NCI-H2227 (cell line): ENCODE data around the gene ZNF830.
"Not testable (repeated sequence)": the region's sequence is repeated elsewhere in the genome, so short reads cannot be mapped to it uniquely, and the experiment has no call there.

ENCODE experiments used
- DNase-seq: peaks from one replicate; lab custom pipeline; 2025; ENCODE audit not compliant: unreplicated experiment; lab: John Stamatoyannopoulos, UW

ZNF830 gene

DNA sequence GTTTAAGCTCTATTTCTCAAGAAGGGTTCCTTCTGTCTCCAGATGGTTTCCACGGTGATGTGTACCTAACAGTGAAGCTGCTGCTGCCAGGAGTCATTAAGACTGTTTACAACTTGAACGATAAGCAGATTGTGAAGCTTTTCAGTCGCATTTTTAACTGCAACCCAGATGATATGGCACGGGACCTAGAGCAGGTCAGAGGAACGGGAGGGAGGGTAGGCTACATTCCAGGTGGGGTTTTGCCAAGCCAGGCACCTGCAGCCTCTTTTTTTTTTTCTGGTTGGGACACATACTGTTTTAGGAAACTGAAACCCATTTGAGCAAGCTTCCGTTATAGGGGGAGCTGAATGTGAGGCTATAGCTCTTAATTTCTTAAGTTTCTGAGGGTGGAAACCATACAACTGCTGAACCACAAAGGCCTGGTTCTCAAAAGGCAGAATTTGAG lies 29.6 kb downstream of the ZNF830 start:
- no peak for DNase-seq

DNA sequence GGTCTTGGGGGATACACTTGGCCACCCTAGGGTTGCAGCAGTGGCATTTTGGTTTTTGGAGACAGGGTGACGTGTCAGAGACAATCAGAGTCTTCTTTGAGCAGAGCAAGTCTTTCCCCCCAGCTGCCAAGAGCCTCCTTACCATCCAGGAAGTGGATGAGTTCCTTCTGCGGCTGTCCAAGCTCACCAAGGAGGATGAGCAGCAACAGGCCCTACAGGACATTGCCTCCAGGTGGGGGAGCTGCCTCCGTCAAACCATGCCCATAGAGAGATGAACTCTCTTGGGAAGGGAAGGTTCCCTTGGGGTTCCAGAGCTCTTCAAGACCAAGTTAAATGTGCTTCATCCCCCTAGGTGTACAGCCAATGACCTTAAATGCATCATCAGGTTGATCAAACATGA lies 30.3 kb downstream of the ZNF830 start:
- no peak for DNase-seq

DNA sequence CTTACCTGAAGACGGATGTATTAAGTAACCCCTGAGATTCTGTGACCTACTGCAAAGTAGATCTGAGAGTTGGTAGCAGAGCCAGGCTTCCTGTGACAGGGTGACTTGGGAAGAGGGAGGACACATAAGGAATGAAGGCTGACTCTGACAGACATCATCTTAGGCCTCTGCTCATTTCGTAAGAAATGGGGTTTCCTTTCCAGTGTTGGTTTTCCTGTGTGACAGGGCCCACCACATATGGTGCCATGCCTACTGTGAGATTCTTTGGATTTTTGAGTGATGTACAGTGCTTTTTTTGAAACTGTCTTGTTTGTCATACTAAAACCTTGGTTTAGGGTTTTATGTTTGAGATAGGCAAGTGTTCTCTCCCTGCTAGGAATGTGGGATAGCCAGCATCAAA lies 31.7 kb downstream of the ZNF830 start:
- no peak for DNase-seq

DNA sequence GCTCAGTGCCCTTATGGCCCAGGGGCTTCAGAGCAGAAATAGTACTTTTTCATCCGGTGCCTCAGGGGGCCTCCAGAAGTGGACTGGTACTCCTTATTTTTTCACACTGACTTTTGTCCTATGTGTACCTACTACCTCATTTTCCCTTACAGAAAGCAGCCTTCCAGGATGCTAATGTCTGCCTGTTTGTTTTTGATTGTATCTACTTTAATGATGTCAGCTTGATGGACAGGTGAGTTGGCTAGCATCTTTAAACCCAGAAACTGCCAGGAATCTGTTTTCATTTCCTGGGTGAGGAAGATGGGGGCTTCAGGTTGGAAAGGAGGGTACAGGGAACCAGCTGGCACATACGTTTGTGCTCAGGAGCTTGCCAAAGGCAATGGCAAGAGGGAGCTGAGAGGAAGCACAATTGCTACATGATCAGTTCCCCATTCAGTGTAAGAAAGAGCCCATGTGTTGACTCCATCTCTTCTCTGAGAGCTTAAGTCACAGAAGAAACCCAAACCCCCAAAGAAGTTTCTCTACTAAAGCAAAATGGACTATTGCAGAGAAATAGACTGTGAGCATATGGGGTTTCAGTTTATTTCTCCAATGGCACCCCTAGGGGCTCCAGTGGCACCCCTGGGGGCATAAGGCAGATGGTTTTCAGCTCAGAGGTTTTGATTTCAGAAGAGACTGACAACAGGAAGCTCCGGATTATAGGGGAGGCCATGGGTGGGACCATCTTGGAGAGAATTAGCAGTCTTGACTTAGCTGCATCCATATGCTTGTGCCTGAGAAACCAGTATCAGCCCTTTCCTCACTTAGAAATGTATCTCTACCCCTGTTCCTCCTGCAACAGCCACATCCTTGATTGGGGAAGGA lies 35.3 kb downstream of the ZNF830 start:
- no peak for DNase-seq

DNA sequence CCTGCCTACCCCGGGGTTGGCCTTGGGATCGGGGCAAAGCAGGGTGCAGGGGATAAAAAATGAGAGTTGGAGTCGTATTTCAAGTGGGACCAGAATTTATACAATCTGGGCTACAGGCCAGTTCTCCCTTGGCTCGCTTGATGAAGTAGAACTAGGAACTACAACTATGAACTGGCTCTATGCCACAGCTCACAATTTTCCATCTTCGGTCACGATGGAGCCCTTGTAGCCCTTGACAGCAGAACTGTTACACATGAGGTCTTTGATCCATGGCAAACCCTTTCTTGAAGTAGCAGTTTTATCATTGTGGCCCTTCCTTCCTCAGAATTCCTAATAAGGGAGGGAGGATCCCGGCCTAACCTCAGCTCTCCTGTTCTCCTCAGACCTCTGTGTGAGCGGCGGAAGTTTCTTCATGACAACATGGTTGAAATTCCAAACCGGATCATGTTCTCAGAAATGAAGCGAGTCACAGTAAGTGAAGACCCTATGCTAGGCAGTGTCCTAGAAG lies 36.1 kb downstream of the ZNF830 start:
- DNase-seq, result no peak

DNA sequence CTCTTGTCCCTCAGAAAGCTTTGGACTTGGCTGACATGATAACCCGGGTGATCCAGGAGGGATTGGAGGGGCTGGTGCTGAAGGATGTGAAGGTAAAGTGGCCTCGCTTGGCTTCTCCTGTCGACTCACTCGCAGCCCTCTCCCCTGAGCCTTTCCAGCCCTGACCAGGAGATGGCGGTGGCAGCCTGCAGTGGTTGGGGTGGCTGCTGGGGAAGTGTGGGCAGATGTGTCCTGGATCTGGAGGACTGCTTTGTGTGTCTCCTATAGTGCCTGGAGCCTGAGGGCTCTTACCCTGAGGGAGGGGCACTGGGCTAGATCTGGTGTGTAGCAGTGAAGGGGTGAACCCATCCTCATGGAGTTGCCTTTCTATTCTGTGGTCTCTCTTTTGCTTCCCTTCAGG lies 36.9 kb downstream of the ZNF830 start:
- DNase-seq, result peak; percentile 66

DNA sequence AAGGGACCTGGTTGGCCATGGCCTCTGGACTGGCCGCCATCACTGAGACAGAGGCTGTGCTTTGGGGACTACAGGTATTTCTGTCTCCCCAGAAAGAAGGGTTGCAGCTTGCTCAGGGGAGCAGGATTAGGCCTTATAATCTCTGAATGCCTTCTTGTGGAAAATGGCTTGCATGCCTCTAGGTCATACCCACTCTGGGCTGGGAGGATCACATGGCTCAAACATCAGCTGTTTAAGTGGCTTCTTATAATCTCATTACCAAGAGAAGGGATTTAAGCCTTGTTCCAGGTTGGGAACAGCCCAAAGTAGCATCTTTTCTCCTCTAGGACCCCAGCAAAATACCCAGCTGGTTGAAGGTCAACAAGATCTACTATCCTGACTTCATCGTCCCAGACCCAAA lies 38.1 kb downstream of the ZNF830 start:
- no peak for DNase-seq

DNA sequence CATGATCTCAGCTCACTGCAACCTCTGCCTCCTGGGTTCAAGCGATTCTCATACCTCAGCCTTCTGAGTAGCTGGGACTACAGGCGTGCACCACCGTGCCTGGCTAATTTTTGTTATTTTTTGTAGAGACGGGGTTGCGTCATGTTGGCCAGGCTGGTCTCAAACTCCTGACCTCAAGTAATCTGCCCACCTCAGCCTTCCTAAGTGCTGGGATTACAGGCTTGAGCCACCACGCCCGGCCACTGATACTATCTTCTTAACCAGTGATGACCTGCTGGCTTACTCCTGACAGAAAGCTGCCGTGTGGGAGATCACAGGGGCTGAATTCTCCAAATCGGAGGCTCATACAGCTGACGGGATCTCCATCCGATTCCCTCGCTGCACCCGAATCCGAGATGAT lies 39.6 kb downstream of the ZNF830 start:
- DNase-seq, result not testable (repeated sequence)

DNA sequence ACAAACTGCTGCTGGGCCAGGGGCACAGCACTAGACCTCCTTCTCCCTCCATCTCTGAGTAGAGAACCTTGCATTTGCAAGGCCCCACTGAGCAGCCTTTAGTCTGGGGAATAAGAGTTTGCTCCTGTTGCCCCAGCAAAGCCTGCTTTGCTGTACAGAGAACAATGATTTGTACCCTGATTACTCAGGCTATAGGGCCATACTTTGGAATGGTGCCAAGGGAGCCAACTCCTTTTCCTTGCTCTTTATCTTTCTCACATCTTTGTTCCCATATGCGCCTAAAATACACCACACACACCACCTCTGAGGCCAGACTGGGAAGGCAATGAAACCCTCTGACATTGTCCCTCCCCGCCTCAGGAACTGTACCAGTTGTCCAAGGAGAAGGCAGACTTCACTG lies 40.2 kb downstream of the ZNF830 start:
- DNase-seq, result no peak

DNA sequence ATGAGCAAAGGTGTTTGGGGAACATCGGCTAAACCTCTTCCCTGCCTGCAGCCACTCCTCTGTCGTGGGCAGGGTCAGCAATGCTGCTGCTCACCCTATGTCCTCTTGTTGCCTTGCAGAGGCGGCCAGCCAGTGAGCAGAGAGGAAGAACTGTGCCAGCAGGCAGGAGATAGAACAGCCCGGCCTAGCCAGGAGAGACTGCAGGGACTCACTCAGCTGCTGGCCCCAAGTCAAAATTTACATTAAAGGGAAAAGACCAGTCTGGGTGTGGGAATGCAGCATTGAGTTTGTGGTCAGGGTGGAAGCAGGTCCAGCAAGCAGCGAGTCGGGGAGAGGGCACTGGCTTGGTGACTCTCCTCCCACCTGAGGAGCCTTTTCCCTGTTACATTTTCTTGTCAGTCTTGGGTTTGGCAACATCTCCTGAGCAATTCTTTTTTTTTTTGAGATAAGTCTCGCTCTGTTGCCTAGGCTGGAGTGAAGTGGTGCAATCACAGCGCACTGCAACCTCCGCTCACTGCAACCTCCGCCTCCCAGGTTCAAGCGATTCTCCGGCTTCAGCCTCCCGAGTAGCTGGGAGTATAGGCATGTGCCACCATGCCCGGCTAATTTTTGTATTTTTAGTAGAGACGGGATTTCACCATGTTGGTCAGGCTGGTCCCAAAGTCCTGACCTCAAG lies 41.7 kb downstream of the ZNF830 start:
- DNase-seq, result no peak

DNA sequence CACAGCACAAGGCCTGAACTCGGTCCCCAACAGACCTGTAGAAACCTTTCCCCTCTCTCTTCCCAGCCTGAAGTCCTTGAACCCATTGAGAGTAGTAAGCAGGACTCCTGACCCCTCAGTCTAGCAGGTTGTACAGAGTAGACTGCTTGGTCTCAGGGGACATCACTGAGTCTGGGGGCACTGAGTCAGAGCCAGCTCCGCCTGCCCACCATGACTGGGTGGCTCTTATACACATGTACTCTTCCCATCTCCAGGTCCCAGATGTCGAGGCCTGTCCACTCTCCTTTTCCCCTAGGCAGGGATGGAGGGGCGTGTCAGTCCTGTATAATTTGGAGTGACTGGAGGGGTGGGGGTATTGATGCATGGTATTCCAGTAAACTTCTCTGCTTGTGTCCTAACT lies 42.4 kb downstream of the ZNF830 start:
- no peak for DNase-seq

DNA sequence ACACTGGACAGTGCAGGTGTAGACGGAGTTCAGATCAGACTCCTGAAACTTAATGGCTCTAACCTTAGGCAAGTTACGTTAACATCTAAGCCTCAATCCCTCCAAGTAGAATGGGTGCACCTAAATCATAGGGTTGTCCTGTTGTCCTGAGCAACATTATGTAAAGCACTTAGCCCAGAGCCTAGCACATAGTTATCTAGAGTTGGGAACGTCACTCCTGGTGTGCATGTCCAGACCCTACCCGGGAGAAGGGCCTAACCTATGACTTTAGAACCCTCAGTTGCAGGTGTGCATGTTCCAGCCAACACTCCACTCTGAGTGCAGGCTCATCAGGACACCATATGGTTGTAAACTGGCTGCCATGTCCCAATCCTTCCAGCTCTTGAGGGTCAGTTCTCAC lies 45.0 kb downstream of the ZNF830 start:
- no peak for DNase-seq

DNA sequence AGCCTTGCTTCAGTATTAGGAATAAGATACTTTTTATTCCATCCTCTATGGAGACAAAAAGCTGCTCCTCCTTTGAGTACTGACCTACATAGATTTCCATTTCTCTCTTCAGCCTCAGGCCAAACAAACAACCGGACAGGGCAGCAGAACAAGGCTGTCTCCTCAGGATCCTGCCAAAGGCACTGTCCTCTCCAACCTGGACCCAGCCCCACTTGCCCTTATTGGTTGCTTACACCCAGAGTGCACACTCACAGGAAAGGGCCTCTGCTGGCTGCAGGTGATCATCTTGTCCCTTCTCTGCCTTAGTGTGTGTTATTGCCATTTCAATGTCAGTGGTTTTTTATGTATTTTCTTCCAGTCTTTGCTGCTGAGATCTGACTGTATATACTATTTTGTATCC lies 45.6 kb downstream of the ZNF830 start:
- no peak for DNase-seq

DNA sequence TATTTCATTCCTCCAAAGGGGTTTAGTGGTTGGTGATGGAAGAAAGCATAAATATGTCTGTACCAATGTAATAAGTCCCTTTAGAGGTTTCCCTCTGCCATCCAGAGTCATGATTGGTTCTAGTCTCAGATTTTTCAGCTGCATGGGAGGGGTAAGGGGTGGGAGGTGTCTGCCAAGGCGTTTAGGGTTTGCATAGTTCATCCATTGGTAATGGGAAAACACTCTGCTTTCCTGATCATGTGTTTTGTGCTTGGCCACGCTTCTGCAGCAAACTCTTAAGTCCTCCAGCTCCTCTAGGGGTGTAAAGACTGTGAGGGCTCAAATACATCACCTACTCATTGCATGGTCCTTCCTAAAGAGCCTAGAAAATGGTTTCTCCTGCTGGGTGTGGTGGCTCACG lies 48.8 kb downstream of the ZNF830 start:
- DNase-seq, result no peak

DNA sequence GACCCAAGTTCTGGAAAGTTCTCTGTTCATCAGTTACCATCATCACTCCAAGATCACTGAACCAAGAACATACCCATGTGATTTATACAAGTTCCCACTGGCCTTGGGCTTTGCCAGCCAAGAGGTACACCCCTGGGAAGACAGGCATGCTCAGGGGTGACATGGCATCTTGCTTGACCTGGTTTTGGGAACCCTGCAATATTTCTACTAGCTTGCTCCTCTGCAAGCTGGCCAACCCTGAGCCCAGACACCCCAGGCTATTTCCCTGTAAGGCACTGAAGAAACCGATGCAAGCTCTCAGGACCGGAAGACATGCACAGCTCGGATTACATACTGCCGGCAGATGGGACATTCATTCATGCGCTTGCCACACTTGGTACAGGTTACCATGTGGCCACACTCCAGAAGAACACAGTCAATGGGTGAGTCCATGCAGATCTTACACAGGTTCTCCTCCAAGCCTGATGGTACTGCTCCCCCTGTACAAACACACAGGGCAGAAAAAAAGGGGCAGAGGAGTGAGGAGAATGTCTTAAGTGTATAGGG lies 50.4 kb downstream of the ZNF830 start:
- DNase-seq, result no peak
